Erythroblast (primary cell): ENCODE results near the gene COQ4.

Experiments
- GATA1 ChIP-seq: IDR thresholded peaks from 2 replicates; pipeline ENCODE4 v1.6.1; 2011; ENCODE audit warnings: low read depth, mild to moderate bottlenecking, control low read depth, low read length, moderate library complexity
- POLR2A ChIP-seq: IDR thresholded peaks from 2 replicates; pipeline ENCODE4 v1.6.1; 2011; ENCODE audit warnings: mild to moderate bottlenecking, low read length

- no peak for TF ChIP-seq POLR2A
- no peak for TF ChIP-seq GATA1
These were observed 23.8 kb upstream of the COQ4 start for GRCh38 chr9:128298535-128299482.
